Osteocyte (in vitro differentiated cells): ENCODE measurements around the gene RCSD1. TPM values are rescaled to one million over a fixed set of nuclear protein-coding genes. Genes with fewer than 3 reads are reported as not detected.
A peak's percentile ranks its signal among the peaks of the same experiment; 100 is the strongest.

Source experiments
- DNase-seq: peaks from one replicate; pipeline ENCODE4 v3.0.0; 2021; ENCODE audit warnings: mixed read lengths; ENCODE audit not compliant: unreplicated experiment; ENCODE audit errors: extremely low spot score
- H3K27ac Mint-ChIP-seq: one replicate; pipeline ENCODE4 v1.8.0; 2021; ENCODE audit warnings: mild to moderate bottlenecking, mixed read lengths; ENCODE audit not compliant: unreplicated experiment
- H3K27me3 Mint-ChIP-seq: one replicate; pipeline ENCODE4 v1.8.0; 2021; ENCODE audit warnings: mixed read lengths; ENCODE audit not compliant: unreplicated experiment
- H3K36me3 Mint-ChIP-seq: one replicate; pipeline ENCODE4 v1.8.0; 2021; ENCODE audit warnings: mixed read lengths; ENCODE audit not compliant: unreplicated experiment
- H3K4me1 Mint-ChIP-seq: one replicate; pipeline ENCODE4 v1.8.0; 2021; ENCODE audit warnings: mixed read lengths; ENCODE audit not compliant: unreplicated experiment
- H3K4me3 Mint-ChIP-seq: one replicate; pipeline ENCODE4 v1.8.0; 2021; ENCODE audit warnings: mild to moderate bottlenecking, moderate library complexity, mixed read lengths; ENCODE audit not compliant: unreplicated experiment
- H3K9me3 Mint-ChIP-seq: one replicate; pipeline ENCODE4 v1.8.0; 2021; ENCODE audit warnings: mixed read lengths; ENCODE audit not compliant: unreplicated experiment
- total RNA-seq: library from RNA; stranded (reverse); gene quantifications from 2 replicates; pipeline ENCODE4 v1.2.1, GENCODE V29; 2021
- TF ChIP-seq, protein P1 (sequence below): fragments of 200-600 bp; sonication (generic); IDR thresholded peaks from 2 replicates; pipeline ENCODE4 v1.5.0; 2021; ENCODE audit warnings: antibody characterized with exemption, mild to moderate bottlenecking, moderate library complexity

RCSD1 gene
- total RNA-seq, 1 donor from 2014 or later, result not detected

- H3K27ac Mint-ChIP-seq, result no peak overlapping the region
- H3K36me3 Mint-ChIP-seq, result no peaks in the 10 kb centered on the region
- TF ChIP-seq, protein P1, sequence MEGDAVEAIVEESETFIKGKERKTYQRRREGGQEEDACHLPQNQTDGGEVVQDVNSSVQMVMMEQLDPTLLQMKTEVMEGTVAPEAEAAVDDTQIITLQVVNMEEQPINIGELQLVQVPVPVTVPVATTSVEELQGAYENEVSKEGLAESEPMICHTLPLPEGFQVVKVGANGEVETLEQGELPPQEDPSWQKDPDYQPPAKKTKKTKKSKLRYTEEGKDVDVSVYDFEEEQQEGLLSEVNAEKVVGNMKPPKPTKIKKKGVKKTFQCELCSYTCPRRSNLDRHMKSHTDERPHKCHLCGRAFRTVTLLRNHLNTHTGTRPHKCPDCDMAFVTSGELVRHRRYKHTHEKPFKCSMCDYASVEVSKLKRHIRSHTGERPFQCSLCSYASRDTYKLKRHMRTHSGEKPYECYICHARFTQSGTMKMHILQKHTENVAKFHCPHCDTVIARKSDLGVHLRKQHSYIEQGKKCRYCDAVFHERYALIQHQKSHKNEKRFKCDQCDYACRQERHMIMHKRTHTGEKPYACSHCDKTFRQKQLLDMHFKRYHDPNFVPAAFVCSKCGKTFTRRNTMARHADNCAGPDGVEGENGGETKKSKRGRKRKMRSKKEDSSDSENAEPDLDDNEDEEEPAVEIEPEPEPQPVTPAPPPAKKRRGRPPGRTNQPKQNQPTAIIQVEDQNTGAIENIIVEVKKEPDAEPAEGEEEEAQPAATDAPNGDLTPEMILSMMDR, result no peak
- H3K9me3 Mint-ChIP-seq, result no peaks in the 10 kb centered on the region
- DNase-seq, result no peak
- peaks cover 36% of the 10 kb centered on the region for H3K4me1 Mint-ChIP-seq
- H3K27me3 Mint-ChIP-seq, result no peaks in the 10 kb centered on the region
- H3K4me3 Mint-ChIP-seq, result no peak overlapping the region
Observed at GRCh38 chr1:167659881-167660280, 29.8 kb downstream of the RCSD1 start.

GRCh38 chr1:167661527-167662426 lies 31.7 kb downstream of the RCSD1 start:
- Mint-ChIP-seq H3K27me3 (no peaks in the 10 kb centered on the region), H3K36me3 (no peaks in the 10 kb centered on the region), H3K4me3 (no peak overlapping the region), H3K27ac (peak overlapping the region; percentile 24), H3K9me3 (no peaks in the 10 kb centered on the region), H3K4me1 (peaks cover 44% of the 10 kb centered on the region)
- TF ChIP-seq, protein P1, result no peak
- no peak for DNase-seq

- Mint-ChIP-seq H3K27ac (peak overlapping the region; percentile 24), H3K27me3 (no peaks in the 10 kb centered on the region), H3K9me3 (no peaks in the 10 kb centered on the region), H3K36me3 (no peaks in the 10 kb centered on the region), H3K4me3 (no peak overlapping the region), H3K4me1 (peaks cover 46% of the 10 kb centered on the region)
- TF ChIP-seq, protein P1, result no peak
- DNase-seq, result no peak
Observed at GRCh38 chr1:167663002-167663772, 33.2 kb downstream of the RCSD1 start.

- no peak overlapping the region for H3K27ac Mint-ChIP-seq
- H3K9me3 Mint-ChIP-seq, result no peaks in the 10 kb centered on the region
- TF ChIP-seq, protein P1, result no peak
- peaks cover 46% of the 10 kb centered on the region for H3K4me1 Mint-ChIP-seq
- no peaks in the 10 kb centered on the region for H3K27me3 Mint-ChIP-seq
- no peaks in the 10 kb centered on the region for H3K36me3 Mint-ChIP-seq
- no peak for DNase-seq
- no peak overlapping the region for H3K4me3 Mint-ChIP-seq
Observed at GRCh38 chr1:167665469-167665868, 35.4 kb downstream of the RCSD1 start.

GRCh38 chr1:167666416-167666815 lies 36.4 kb downstream of the RCSD1 start:
- no peak overlapping the region for H3K27ac Mint-ChIP-seq
- DNase-seq, result no peak

More at GRCh38 chr1:167666416-167666815, 36.4 kb downstream of the RCSD1 start:
- no peaks in the 10 kb centered on the region for H3K27me3 Mint-ChIP-seq
- no peaks in the 10 kb centered on the region for H3K36me3 Mint-ChIP-seq
- peaks cover 40% of the 10 kb centered on the region for H3K4me1 Mint-ChIP-seq
- no peaks in the 10 kb centered on the region for H3K9me3 Mint-ChIP-seq
- no peak overlapping the region for H3K4me3 Mint-ChIP-seq
- TF ChIP-seq, protein P1, result no peak
